ENCODE results near the gene ISYNA1. TPM values are rescaled to one million over a fixed set of nuclear protein-coding genes. Genes with fewer than 3 reads are reported as not detected.

ISYNA1 gene
- total RNA-seq, 1 donor from 2014 or later = 30.6 TPM

DNA sequence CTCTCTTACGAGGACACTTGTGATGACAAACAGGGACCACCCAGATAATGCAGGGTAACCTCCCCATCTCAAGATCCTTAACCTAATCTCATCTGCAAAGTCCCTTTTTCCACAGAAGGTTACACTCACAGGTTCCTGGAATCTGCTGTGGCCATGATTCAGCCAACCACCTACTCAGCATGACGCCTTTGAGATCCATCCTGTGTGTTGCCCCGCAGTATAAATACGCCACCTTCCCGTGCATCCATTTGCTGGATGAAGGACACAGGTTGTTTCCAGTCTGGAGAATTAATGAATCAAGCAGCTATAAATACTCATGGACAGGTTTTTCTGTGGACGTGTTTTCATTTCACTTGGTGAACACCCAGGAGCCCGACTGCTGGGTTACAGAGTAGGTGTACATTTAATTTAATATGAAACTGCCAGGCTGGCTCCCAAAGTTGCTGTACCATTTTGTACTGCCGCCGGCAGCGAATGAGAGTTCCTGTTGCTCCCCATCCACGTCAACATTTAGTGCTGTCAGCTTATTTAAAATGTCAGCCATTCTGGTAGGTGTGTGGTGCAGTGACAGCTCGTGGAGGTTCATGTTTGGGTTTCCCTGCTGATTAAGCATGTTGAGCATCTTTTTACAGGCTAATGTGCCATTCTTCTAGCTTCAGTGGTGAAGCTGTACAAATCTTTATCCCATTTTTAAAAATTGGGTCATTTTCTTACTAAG lies 43.7 kb upstream of the ISYNA1 start:
- Histone ChIP-seq H3K27ac (no peak overlapping the region), H3K9me3 (no peaks in the 10 kb centered on the region), H3K36me3 (no peaks in the 10 kb centered on the region), H3K4me1 (peaks cover 84% of the 10 kb centered on the region), H3K4me3 (no peak overlapping the region), H3K27me3 (ENCODE audit: low read depth) (no peaks in the 10 kb centered on the region)
- ATAC-seq (no peak), DNase-seq (no peak)
- TF ChIP-seq CTCF (IDR thresholded peaks at IDR 0.05) = no peak
- intact Hi-C loops (cut with DNase I) = no loop called here

- peak; percentile 74 for DNase-seq
- ATAC-seq = peak; percentile 79
- intact Hi-C loops (cut with DNase I) = no loop called here
Observed at GRCh38 chr19:18480006-18480691, 42.2 kb upstream of the ISYNA1 start.

GRCh38 chr19:18478545-18479311 lies 40.8 kb upstream of the ISYNA1 start:
- H3K4me3 ChIP-seq = peak overlapping the region; percentile 14
- H3K27ac ChIP-seq = peak overlapping the region; percentile 87
- TF ChIP-seq CTCF (IDR thresholded peaks at IDR 0.05) = no peak
- H3K27me3 ChIP-seq (ENCODE audit: low read depth) = no peaks in the 10 kb centered on the region
- DNase-seq = peak; percentile 86
- ATAC-seq = peak; percentile 80 to 83
- H3K4me1 ChIP-seq = peaks cover 87% of the 10 kb centered on the region
- intact Hi-C loops (cut with DNase I) = no loop called here
- no peaks in the 10 kb centered on the region for H3K36me3 ChIP-seq
- H3K9me3 ChIP-seq = no peaks in the 10 kb centered on the region

More at GRCh38 chr19:18480006-18480691, 42.2 kb upstream of the ISYNA1 start:
- TF ChIP-seq CTCF (IDR thresholded peaks at IDR 0.05) = no peak
- Histone ChIP-seq H3K27me3 (ENCODE audit: low read depth) (no peaks in the 10 kb centered on the region), H3K9me3 (no peaks in the 10 kb centered on the region), H3K27ac (peak overlapping the region; percentile 87), H3K4me1 (peaks cover 84% of the 10 kb centered on the region), H3K36me3 (no peaks in the 10 kb centered on the region), H3K4me3 (peak overlapping the region; percentile 21)

DNA sequence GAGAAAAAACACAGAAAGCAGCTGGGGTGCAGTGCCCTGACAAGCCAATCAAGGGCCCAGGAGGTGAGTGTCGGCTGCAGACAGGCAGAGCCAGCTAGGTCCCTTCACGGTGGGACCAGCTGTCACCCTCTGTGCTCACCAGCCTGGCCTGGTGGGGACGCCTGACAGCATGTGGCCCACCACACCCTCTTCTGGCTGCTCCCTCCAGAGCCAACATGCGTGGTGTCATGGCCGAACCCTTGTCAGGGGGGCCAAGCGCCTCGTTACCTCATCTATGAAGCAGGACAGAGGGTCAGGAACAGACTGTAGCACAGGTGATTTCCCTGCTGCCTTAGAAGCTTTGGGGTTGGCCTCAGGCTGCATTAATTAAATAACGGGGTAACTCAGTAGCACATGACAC lies 40.0 kb upstream of the ISYNA1 start:
- no peak for ATAC-seq
- H3K36me3 ChIP-seq = no peaks in the 10 kb centered on the region
- no peak overlapping the region for H3K4me3 ChIP-seq
- H3K9me3 ChIP-seq = no peaks in the 10 kb centered on the region
- H3K27me3 ChIP-seq (ENCODE audit: low read depth) = no peaks in the 10 kb centered on the region
- intact Hi-C loops (cut with DNase I) = no loop called here
- H3K4me1 ChIP-seq = peaks cover 87% of the 10 kb centered on the region
- peak overlapping the region; percentile 87 for H3K27ac ChIP-seq
- no peak for TF ChIP-seq CTCF (IDR thresholded peaks at IDR 0.05)
- DNase-seq = no peak

- H3K36me3 ChIP-seq = peaks cover 5% of the 10 kb centered on the region
- ATAC-seq (no peak), DNase-seq (no peak)
- peaks cover 88% of the 10 kb centered on the region for H3K4me1 ChIP-seq
- H3K9me3 ChIP-seq = no peaks in the 10 kb centered on the region
- no peaks in the 10 kb centered on the region for H3K27me3 ChIP-seq (ENCODE audit: low read depth)
- intact Hi-C loops (cut with DNase I) = no loop called here
- no peak overlapping the region for H3K4me3 ChIP-seq
- H3K27ac ChIP-seq = peak overlapping the region; percentile 87
- TF ChIP-seq CTCF (IDR thresholded peaks at IDR 0.05) = no peak
Observed at GRCh38 chr19:18477042-18477779, 39.3 kb upstream of the ISYNA1 start.

All from lower lobe of right lung (tissue), 2 donors.